Colonic mucosa (tissue), 4 donors: ENCODE measurements around the gene MINDY3. TPM values are rescaled to one million over a fixed set of nuclear protein-coding genes. Genes with fewer than 3 reads are reported as not detected.
"Not testable (repeated sequence)": the region's sequence is repeated elsewhere in the genome, so short reads cannot be mapped to it uniquely, and the experiment has no call there.

Source experiments
- DNase-seq: peaks from one replicate; pipeline ENCODE4 v3.0.0-alpha.2; 2020
- H3K27ac ChIP-seq: fragments of 200-600 bp; one replicate; pipeline ENCODE4 v1.8.0; 2021
- H3K27me3 ChIP-seq: fragments of 200-600 bp; one replicate; pipeline ENCODE4 v1.8.0; 2021
- H3K36me3 ChIP-seq: fragments of 200-600 bp; one replicate; pipeline ENCODE4 v1.8.0; 2021
- H3K4me1 ChIP-seq: fragments of 200-600 bp; one replicate; pipeline ENCODE4 v1.8.0; 2021; ENCODE audit warnings: mild to moderate bottlenecking
- H3K4me3 ChIP-seq: fragments of 200-600 bp; one replicate; pipeline ENCODE4 v1.8.0; 2021
- H3K9ac ChIP-seq, 2 donors: one replicate each; pipeline ENCODE4 v1.7.0; 2013; ENCODE audit warnings: control low read depth in 2 of 2, low read depth in 2 of 2, low read length in 2 of 2
- H3K9me3 ChIP-seq: fragments of 200-600 bp; one replicate; pipeline ENCODE4 v1.8.0; 2021
- CTCF ChIP-seq: fragments of 200-600 bp; IDR thresholded peaks from one replicate; pipeline ENCODE4 v1.8.0; 2022; ENCODE audit warnings: antibody characterized with exemption, mild to moderate bottlenecking
- intact Hi-C: fragments of 100-400 bp; cut with DNase I; formaldehyde crosslinking; loops from one replicate; pipeline ENCODE4 v1.14.1; 2022
- total RNA-seq, 2 donors: library from RNA; stranded (reverse); fragmentation: NEBNext Ultra II Directional in 1 of 2; extraction: Animal tissue kit (Norgen Biotek cat#: 25700) in 1 of 2; gene quantifications; one replicate each; pipeline ENCODE4 v1.2.1, GENCODE V29; 2021
- donor health status: healthy.
- donor health status: DM: no; HTN: no; CAD: no.
- donor health status: DM: no; HTN: no; CAD: no.

MINDY3 gene
- total RNA-seq, 2 donors from 2014 or later, result 23.0 to 25.6 TPM

GRCh38 chr10:15856328-15857015, 3.8 kb downstream of the MINDY3 start:
- Histone ChIP-seq H3K9me3 (no peaks in the 10 kb centered on the region), H3K9ac (no peak overlapping the region), H3K27ac (peak overlapping the region; percentile 22), H3K27me3 (no peaks in the 10 kb centered on the region), H3K4me1 (peaks cover 20% of the 10 kb centered on the region), H3K4me3 (no peak overlapping the region), H3K36me3 (no peaks in the 10 kb centered on the region)
- intact Hi-C loops, result no loop called here
- DNase-seq, result no peak
- TF ChIP-seq CTCF, result no peak

GRCh38 chr10:15853800-15854199, 6.5 kb downstream of the MINDY3 start:
- Histone ChIP-seq H3K9me3 (no peaks in the 10 kb centered on the region), H3K4me3 (no peak overlapping the region), H3K27ac (no peak overlapping the region), H3K36me3 (no peaks in the 10 kb centered on the region), H3K4me1 (peaks cover 20% of the 10 kb centered on the region), H3K27me3 (no peaks in the 10 kb centered on the region), H3K9ac (no peak overlapping the region)
- no peak for DNase-seq
- intact Hi-C loops, result no loop called here
- no peak for TF ChIP-seq CTCF

- no peaks in the 10 kb centered on the region for H3K36me3 ChIP-seq
- H3K27ac ChIP-seq, result no peak overlapping the region
- H3K9ac ChIP-seq, result no peak overlapping the region
- no peak for DNase-seq
- no peaks in the 10 kb centered on the region for H3K27me3 ChIP-seq
- intact Hi-C loops, result no loop called here
- H3K4me3 ChIP-seq, result no peak overlapping the region
- no peaks in the 10 kb centered on the region for H3K9me3 ChIP-seq
- H3K4me1 ChIP-seq, result peaks cover 9% of the 10 kb centered on the region
- TF ChIP-seq CTCF, result no peak
These were observed 8.2 kb downstream of the MINDY3 start for GRCh38 chr10:15852111-15852557.

DNA sequence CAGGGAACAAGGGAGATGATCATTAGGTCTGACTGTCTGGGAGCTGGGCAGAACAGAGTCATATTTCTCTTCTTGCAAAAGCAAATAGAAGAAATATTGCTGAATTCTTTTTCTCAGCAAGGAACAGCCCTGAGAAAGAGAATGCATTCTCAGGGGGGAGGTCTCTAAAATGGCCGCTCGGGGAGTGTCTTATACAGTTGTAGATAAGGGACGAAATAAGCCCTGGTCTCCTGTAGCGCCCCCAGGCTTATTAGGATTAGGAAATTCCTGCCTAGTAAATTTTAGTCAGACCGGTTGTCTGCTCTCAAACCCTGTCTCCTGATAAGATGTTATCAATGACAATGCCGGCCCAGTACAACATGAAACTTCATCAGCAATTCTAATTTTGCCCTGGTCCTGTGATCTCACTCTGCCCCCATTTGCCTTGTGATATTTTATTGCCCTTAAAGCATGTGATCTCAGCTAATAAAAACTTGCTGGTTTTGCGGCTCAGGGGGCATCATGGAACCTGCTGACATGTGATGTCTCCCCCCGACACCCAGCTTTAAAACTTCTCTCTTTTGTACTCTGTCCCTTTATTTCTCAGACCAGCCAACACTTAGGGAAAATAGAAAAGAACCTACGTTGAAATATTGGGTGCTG, 9.8 kb downstream of the MINDY3 start:
- H3K27me3 ChIP-seq, H3K36me3 ChIP-seq, H3K9me3 ChIP-seq, H3K4me3 ChIP-seq, H3K9ac ChIP-seq, H3K4me1 ChIP-seq, H3K27ac ChIP-seq, DNase-seq, intact Hi-C loops: not testable (repeated sequence)

- Histone ChIP-seq H3K4me1 (no peaks in the 10 kb centered on the region), H3K27ac (no peak overlapping the region), H3K27me3 (no peaks in the 10 kb centered on the region), H3K4me3 (no peak overlapping the region), H3K9me3 (no peaks in the 10 kb centered on the region), H3K9ac (no peak overlapping the region), H3K36me3 (no peaks in the 10 kb centered on the region)
- TF ChIP-seq CTCF, result no peak
- intact Hi-C loops, result no loop called here
- no peak for DNase-seq
These were observed 11.0 kb downstream of the MINDY3 start for GRCh38 chr10:15849316-15849715.

DNA sequence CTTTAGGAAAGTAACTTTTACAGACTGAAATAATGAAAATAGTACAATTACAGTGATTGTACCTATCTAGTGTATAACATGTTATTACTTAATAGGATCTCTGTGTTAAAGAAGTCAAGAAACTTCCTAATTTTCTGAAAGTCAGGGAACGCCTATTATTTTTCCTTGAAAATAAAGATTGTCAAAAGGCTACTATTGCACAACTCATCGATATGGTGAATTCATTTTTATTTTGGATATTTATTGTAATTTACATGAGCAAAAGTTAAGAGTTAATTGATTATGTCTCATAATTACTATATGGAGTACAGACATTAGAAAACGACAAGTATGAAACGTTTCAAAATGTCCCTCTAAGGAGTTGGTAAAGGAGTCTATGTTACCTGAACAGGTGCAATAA, 12.8 kb downstream of the MINDY3 start:
- no peak for DNase-seq
- no peak for TF ChIP-seq CTCF
- no peaks in the 10 kb centered on the region for H3K9me3 ChIP-seq
- H3K4me1 ChIP-seq, result no peaks in the 10 kb centered on the region
- no peak overlapping the region for H3K4me3 ChIP-seq
- H3K36me3 ChIP-seq, result no peaks in the 10 kb centered on the region
- no peak overlapping the region for H3K9ac ChIP-seq
- H3K27ac ChIP-seq, result no peak overlapping the region
- no peaks in the 10 kb centered on the region for H3K27me3 ChIP-seq
- intact Hi-C loops, result no loop called here
